Measurements from ENCODE around the gene VEZT. TPM values are rescaled to one million over a fixed set of nuclear protein-coding genes. Genes with fewer than 3 reads are reported as not detected.
"Not testable (repeated sequence)": the region's sequence is repeated elsewhere in the genome, so short reads cannot be mapped to it uniquely, and the experiment has no call there.

Gene VEZT
- total and polyA plus RNA-seq, 5 donors = 20.8 to 78.6 (median 65.8) TPM

- H3K4me1 ChIP-seq (ENCODE audit: control insufficient read depth, insufficient read depth, low read length); H3K9me3 ChIP-seq (ENCODE audit: control insufficient read depth, low read length); H3K27me3 ChIP-seq (ENCODE audit: control insufficient read depth, insufficient read depth); ATAC-seq; DNase-seq; H3K27ac ChIP-seq (ENCODE audit: low read length); intact Hi-C loops (cut with DNase I); H3K4me3 ChIP-seq (ENCODE audit: low read length): not testable (repeated sequence)
- 93% methylated on average over 6 of the region's 6 CpGs for WGBS
Observed at GRCh38 chr12:95241138-95241537, 23.5 kb downstream of the VEZT start.

DNA sequence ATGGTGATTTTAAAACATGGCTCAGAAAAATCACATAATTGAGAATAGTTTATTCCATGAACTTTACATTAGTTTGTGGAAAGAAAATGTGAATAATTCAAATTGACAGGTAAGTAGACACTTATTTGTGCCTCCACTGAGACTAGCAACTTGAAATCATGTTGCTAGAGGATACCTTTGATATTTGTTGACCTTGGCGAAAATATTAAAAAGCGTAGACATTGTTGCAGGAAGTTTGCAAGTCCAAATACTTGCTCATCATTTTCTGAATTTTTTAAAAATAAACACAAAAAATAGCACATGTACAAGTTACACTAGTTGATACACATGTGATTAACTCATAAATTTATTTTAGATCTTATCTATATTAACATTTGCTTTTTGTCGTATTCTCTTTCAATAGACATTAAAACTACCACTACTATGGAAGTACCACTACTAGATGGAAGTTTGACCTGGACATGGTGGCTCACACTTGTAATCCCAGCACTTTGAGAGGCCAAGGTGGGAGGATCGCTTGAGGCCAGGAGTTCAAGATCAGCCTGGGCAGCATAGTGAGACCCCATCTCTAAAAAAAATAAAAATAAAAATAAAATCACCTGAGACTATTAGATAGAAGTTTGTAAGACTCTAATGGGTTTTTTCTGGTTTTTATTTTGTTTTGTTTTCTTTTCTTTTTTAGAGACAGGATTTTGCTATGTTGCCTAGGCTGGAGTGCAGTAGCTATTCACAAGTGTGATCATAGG is 24.3 kb downstream of the VEZT start:
- WGBS = 95% methylated on average over 4 of the region's 4 CpGs
- no peak for DNase-seq
- Histone ChIP-seq H3K27me3 (ENCODE audit: control insufficient read depth, insufficient read depth) (no peaks in the 10 kb centered on the region), H3K9me3 (ENCODE audit: control insufficient read depth, low read length) (no peaks in the 10 kb centered on the region), H3K27ac (ENCODE audit: low read length) (no peak overlapping the region), H3K4me1 (ENCODE audit: control insufficient read depth, insufficient read depth, low read length) (peaks cover 4% of the 10 kb centered on the region), H3K4me3 (ENCODE audit: low read length) (no peak overlapping the region)
- ATAC-seq = no peak
- intact Hi-C loops (cut with DNase I) = no loop called here

- intact Hi-C loops (cut with DNase I) = no loop called here
- WGBS = 96% methylated on average over 4 of the region's 4 CpGs
- ATAC-seq = no peak
Observed at GRCh38 chr12:95243497-95244183, 26.0 kb downstream of the VEZT start.

GRCh38 chr12:95244350-95244749 is 26.7 kb downstream of the VEZT start:
- H3K27me3 ChIP-seq (ENCODE audit: control insufficient read depth, insufficient read depth) = no peaks in the 10 kb centered on the region
- H3K4me3 ChIP-seq (ENCODE audit: low read length) = no peak overlapping the region
- DNase-seq = no peak
- intact Hi-C loops (cut with DNase I) = no loop called here
- H3K9me3 ChIP-seq (ENCODE audit: control insufficient read depth, low read length) = no peaks in the 10 kb centered on the region
- WGBS = 66% methylated on average over 3 of the region's 3 CpGs
- H3K27ac ChIP-seq (ENCODE audit: low read length) = no peak overlapping the region
- H3K4me1 ChIP-seq (ENCODE audit: control insufficient read depth, insufficient read depth, low read length) = peaks cover 3% of the 10 kb centered on the region
- no peak for ATAC-seq

More at GRCh38 chr12:95243497-95244183, 26.0 kb downstream of the VEZT start:
- H3K4me1 ChIP-seq (ENCODE audit: control insufficient read depth, insufficient read depth, low read length) = peaks cover 2% of the 10 kb centered on the region
- H3K4me3 ChIP-seq (ENCODE audit: low read length) = no peak overlapping the region
- H3K27me3 ChIP-seq (ENCODE audit: control insufficient read depth, insufficient read depth) = no peaks in the 10 kb centered on the region
- no peak overlapping the region for H3K27ac ChIP-seq (ENCODE audit: low read length)
- no peaks in the 10 kb centered on the region for H3K9me3 ChIP-seq (ENCODE audit: control insufficient read depth, low read length)
- DNase-seq = no peak

- H3K4me1 ChIP-seq (ENCODE audit: control insufficient read depth, insufficient read depth, low read length) = peaks cover 3% of the 10 kb centered on the region
- no peak for DNase-seq
- H3K27ac ChIP-seq (ENCODE audit: low read length) = no peak overlapping the region
- H3K4me3 ChIP-seq (ENCODE audit: low read length) = no peak overlapping the region
- 90% methylated on average over 1 of the region's 1 CpG for WGBS
- no peaks in the 10 kb centered on the region for H3K9me3 ChIP-seq (ENCODE audit: control insufficient read depth, low read length)
- no peaks in the 10 kb centered on the region for H3K27me3 ChIP-seq (ENCODE audit: control insufficient read depth, insufficient read depth)
- no peak for ATAC-seq
- intact Hi-C loops (cut with DNase I) = no loop called here
Observed at GRCh38 chr12:95248095-95248494, 30.5 kb downstream of the VEZT start.

- no peaks in the 10 kb centered on the region for H3K27me3 ChIP-seq (ENCODE audit: control insufficient read depth, insufficient read depth)
- 82% methylated on average over 8 of the region's 8 CpGs for WGBS
- ATAC-seq (no peak), DNase-seq (no peak)
- no peaks in the 10 kb centered on the region for H3K9me3 ChIP-seq (ENCODE audit: control insufficient read depth, low read length)
- no peak overlapping the region for H3K4me3 ChIP-seq (ENCODE audit: low read length)
- peaks cover 3% of the 10 kb centered on the region for H3K4me1 ChIP-seq (ENCODE audit: control insufficient read depth, insufficient read depth, low read length)
- intact Hi-C loops (cut with DNase I) = no loop called here
- no peak overlapping the region for H3K27ac ChIP-seq (ENCODE audit: low read length)
Observed at GRCh38 chr12:95248604-95249360, 31.2 kb downstream of the VEZT start.

- intact Hi-C loops (cut with DNase I) = no loop called here
- Histone ChIP-seq H3K9me3 (ENCODE audit: control insufficient read depth, low read length) (no peaks in the 10 kb centered on the region), H3K27me3 (ENCODE audit: control insufficient read depth, insufficient read depth) (no peaks in the 10 kb centered on the region), H3K4me1 (ENCODE audit: control insufficient read depth, insufficient read depth, low read length) (peaks cover 1% of the 10 kb centered on the region), H3K27ac (ENCODE audit: low read length) (no peak overlapping the region), H3K4me3 (ENCODE audit: low read length) (no peak overlapping the region)
- DNase-seq (no peak), ATAC-seq (no peak)
Observed at GRCh38 chr12:95253386-95253785, 35.8 kb downstream of the VEZT start.

GRCh38 chr12:95257541-95257940 is 39.9 kb downstream of the VEZT start:
- intact Hi-C loops (cut with DNase I) = no loop called here
- H3K27ac ChIP-seq (ENCODE audit: low read length) = no peak overlapping the region
- WGBS = 95% methylated on average over 3 of the region's 3 CpGs
- DNase-seq (no peak), ATAC-seq (no peak)
- H3K4me3 ChIP-seq (ENCODE audit: low read length) = no peak overlapping the region
- H3K4me1 ChIP-seq (ENCODE audit: control insufficient read depth, insufficient read depth, low read length) = no peaks in the 10 kb centered on the region
- H3K9me3 ChIP-seq (ENCODE audit: control insufficient read depth, low read length) = no peaks in the 10 kb centered on the region
- no peaks in the 10 kb centered on the region for H3K27me3 ChIP-seq (ENCODE audit: control insufficient read depth, insufficient read depth)

DNA sequence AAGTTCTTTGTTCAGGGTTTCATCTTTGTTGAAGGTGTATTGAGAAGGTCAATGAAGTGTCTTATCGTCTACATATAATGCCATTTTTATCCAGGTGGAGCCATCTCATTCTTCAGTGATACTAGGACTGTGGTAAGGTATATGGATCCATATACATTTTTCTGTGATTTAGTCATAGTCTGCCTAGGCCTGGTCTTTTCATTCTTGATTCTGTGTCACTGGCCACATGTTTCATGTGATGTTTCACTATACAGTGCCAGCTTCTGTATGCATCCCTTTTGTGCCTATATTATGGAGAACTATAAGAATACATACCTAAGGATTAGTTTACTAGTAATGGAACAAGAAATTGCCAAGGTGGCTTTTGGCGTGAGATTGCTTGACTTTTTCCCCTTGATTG is 40.5 kb downstream of the VEZT start:
- no peak overlapping the region for H3K4me3 ChIP-seq (ENCODE audit: low read length)
- H3K27me3 ChIP-seq (ENCODE audit: control insufficient read depth, insufficient read depth) = no peaks in the 10 kb centered on the region
- peaks cover 2% of the 10 kb centered on the region for H3K4me1 ChIP-seq (ENCODE audit: control insufficient read depth, insufficient read depth, low read length)
- ATAC-seq (no peak), DNase-seq (no peak)
- no peak overlapping the region for H3K27ac ChIP-seq (ENCODE audit: low read length)
- 96% methylated on average over 2 of the region's 2 CpGs for WGBS
- intact Hi-C loops (cut with DNase I) = no loop called here
- H3K9me3 ChIP-seq (ENCODE audit: control insufficient read depth, low read length) = no peaks in the 10 kb centered on the region

GRCh38 chr12:95258803-95259202 is 41.2 kb downstream of the VEZT start:
- ATAC-seq (no peak), DNase-seq (no peak)
- 60% methylated on average over 2 of the region's 2 CpGs for WGBS
- no peaks in the 10 kb centered on the region for H3K9me3 ChIP-seq (ENCODE audit: control insufficient read depth, low read length)
- peaks cover 2% of the 10 kb centered on the region for H3K4me1 ChIP-seq (ENCODE audit: control insufficient read depth, insufficient read depth, low read length)
- no peak overlapping the region for H3K27ac ChIP-seq (ENCODE audit: low read length)
- no peaks in the 10 kb centered on the region for H3K27me3 ChIP-seq (ENCODE audit: control insufficient read depth, insufficient read depth)
- H3K4me3 ChIP-seq (ENCODE audit: low read length) = no peak overlapping the region
- intact Hi-C loops (cut with DNase I) = no loop called here

- Histone ChIP-seq H3K4me1 (ENCODE audit: control insufficient read depth, insufficient read depth, low read length) (peaks cover 2% of the 10 kb centered on the region), H3K4me3 (ENCODE audit: low read length) (no peak overlapping the region), H3K27ac (ENCODE audit: low read length) (no peak overlapping the region), H3K9me3 (ENCODE audit: control insufficient read depth, low read length) (no peaks in the 10 kb centered on the region), H3K27me3 (ENCODE audit: control insufficient read depth, insufficient read depth) (no peaks in the 10 kb centered on the region)
- WGBS = 76% methylated on average over 1 of the region's 1 CpG
- intact Hi-C loops (cut with DNase I) = no loop called here
- DNase-seq (no peak), ATAC-seq (no peak)
Observed at GRCh38 chr12:95259368-95259767, 41.8 kb downstream of the VEZT start.

All from right cardiac atrium (tissue), 5 donors.